Stimulated activated naive CD8-positive, alpha-beta T cell treated with anti-CD3 and anti-CD28 coated beads, Interleukin-15, Interleukin-2, amounts not matched to agents 100 U/mL and 50 U/mL, for 24 hours (primary cell): ENCODE measurements around the gene HMHB1.

ENCODE experiments used
- ATAC-seq: fragments of 150-1000 bp; cut with Tn5 transposase; one replicate; pipeline ENCODE4 v1.10.0; 2021
- DNase-seq: peaks from one replicate; pipeline ENCODE4 v3.0.0; 2021

Gene HMHB1

GRCh38 chr5:143812085-143812705 lies at the start of gene HMHB1:
HMHB1 (plus strand) TSS chr5:143812161.
- ATAC-seq (no peak), DNase-seq (no peak)

- no peak for DNase-seq
- ATAC-seq, result no peak
These were observed 49.2 kb upstream of the HMHB1 start for GRCh38 chr5:143762636-143763220.

- no peak for ATAC-seq
- DNase-seq, result no peak
These were observed 44.8 kb upstream of the HMHB1 start for GRCh38 chr5:143767162-143767561.

GRCh38 chr5:143769026-143769786 lies 42.8 kb upstream of the HMHB1 start:
- ATAC-seq (no peak), DNase-seq (no peak)

GRCh38 chr5:143770450-143770849 lies 41.5 kb upstream of the HMHB1 start:
- ATAC-seq, result no peak
- no peak for DNase-seq

- DNase-seq (no peak), ATAC-seq (no peak)
These were observed 40.8 kb upstream of the HMHB1 start for GRCh38 chr5:143771189-143771588.

GRCh38 chr5:143771602-143772001 lies 40.4 kb upstream of the HMHB1 start:
- no peak for ATAC-seq

GRCh38 chr5:143772621-143773020 lies 39.3 kb upstream of the HMHB1 start:
- no peak for DNase-seq
- no peak for ATAC-seq

More at GRCh38 chr5:143771602-143772001, 40.4 kb upstream of the HMHB1 start:
- DNase-seq, result no peak

- ATAC-seq, result no peak
- DNase-seq, result no peak
These were observed 36.7 kb upstream of the HMHB1 start for GRCh38 chr5:143775258-143775657.

- DNase-seq, result no peak
- ATAC-seq, result no peak
These were observed 35.0 kb upstream of the HMHB1 start for GRCh38 chr5:143776951-143777350.

- no peak for DNase-seq
- ATAC-seq, result no peak
These were observed 32.5 kb upstream of the HMHB1 start for GRCh38 chr5:143779506-143779905.

- DNase-seq (no peak), ATAC-seq (no peak)
These were observed 29.9 kb upstream of the HMHB1 start for GRCh38 chr5:143781993-143782520.

- DNase-seq, result no peak
- ATAC-seq, result no peak
These were observed 29.2 kb upstream of the HMHB1 start for GRCh38 chr5:143782588-143783386.

- ATAC-seq (no peak), DNase-seq (no peak)
These were observed 23.6 kb upstream of the HMHB1 start for GRCh38 chr5:143788401-143788800.

GRCh38 chr5:143790457-143791112 lies 21.4 kb upstream of the HMHB1 start:
- no peak for DNase-seq
- ATAC-seq, result no peak

GRCh38 chr5:143791848-143792731 lies 19.9 kb upstream of the HMHB1 start:
- DNase-seq, result no peak
- no peak for ATAC-seq

GRCh38 chr5:143793249-143793648 lies 18.7 kb upstream of the HMHB1 start:
- ATAC-seq, result no peak
- DNase-seq, result no peak

- DNase-seq (no peak), ATAC-seq (no peak)
These were observed 15.8 kb upstream of the HMHB1 start for GRCh38 chr5:143796125-143796524.

- ATAC-seq, result no peak
These were observed 15.2 kb upstream of the HMHB1 start for GRCh38 chr5:143796753-143797152.

GRCh38 chr5:143800715-143801114 lies 11.2 kb upstream of the HMHB1 start:
- ATAC-seq, result no peak
- no peak for DNase-seq

More at GRCh38 chr5:143796753-143797152, 15.2 kb upstream of the HMHB1 start:
- DNase-seq, result no peak
